Measurements from ENCODE around the gene GARIN3. TPM values are rescaled to one million over a fixed set of nuclear protein-coding genes. Genes with fewer than 3 reads are reported as not detected.

The GARIN3 gene
- total RNA-seq, 1 experiment from 2014 or later, result not detected

- Histone ChIP-seq H3K27ac (ENCODE audit: low read length) (no peak overlapping the region), H3K4me3 (ENCODE audit: low read depth in 2 of 2, low read length in 2 of 2) (no peak overlapping the region), H3K4me1 (ENCODE audit: control insufficient read depth, insufficient read depth, low read length) (no peaks in the 10 kb centered on the region), H3K9me3 (ENCODE audit: control insufficient read depth, insufficient read depth, low read depth, low read length) (no peaks in the 10 kb centered on the region), H3K36me3 (ENCODE audit: control insufficient read depth, insufficient read depth, low read length) (no peaks in the 10 kb centered on the region), H3K27me3 (ENCODE audit: control insufficient read depth, insufficient read depth, low read length) (no peaks in the 10 kb centered on the region)
- no TSS peak for BruUV-seq (replicated peaks)
- ChIA-PET CTCF (interaction anchor here (0.6 to 1.4 kb wide), 3 partner anchors 12 to 1887 kb away, joined by 3 to 7 read pairs (median 5); partner anchors contain the start of gene MED7), POLR2A (interaction anchor here (0.7 to 1.4 kb wide), 3 partner anchors 11 to 1303 kb away, joined by 3 to 7 read pairs (median 5); partner anchors contain the start of gene MED7)
- intact Hi-C loops (cut with micrococcal nuclease; ENCODE audit: unreplicated experiment), result loop anchor here (5.0 kb wide), 2 partner anchors 1184 to 1994 kb away; no protein-coding TSS in a partner anchor
- no peak for ATAC-seq
- in situ Hi-C loops (cut with HindIII; ENCODE audit: low pct_unique_long_range_greater_than_20kb, low sequenced_read_pairs), result no loop called here
- no peak for DNase-seq (ENCODE audit: low read depth, low spot score)
- TF ChIP-seq, protein P1, sequence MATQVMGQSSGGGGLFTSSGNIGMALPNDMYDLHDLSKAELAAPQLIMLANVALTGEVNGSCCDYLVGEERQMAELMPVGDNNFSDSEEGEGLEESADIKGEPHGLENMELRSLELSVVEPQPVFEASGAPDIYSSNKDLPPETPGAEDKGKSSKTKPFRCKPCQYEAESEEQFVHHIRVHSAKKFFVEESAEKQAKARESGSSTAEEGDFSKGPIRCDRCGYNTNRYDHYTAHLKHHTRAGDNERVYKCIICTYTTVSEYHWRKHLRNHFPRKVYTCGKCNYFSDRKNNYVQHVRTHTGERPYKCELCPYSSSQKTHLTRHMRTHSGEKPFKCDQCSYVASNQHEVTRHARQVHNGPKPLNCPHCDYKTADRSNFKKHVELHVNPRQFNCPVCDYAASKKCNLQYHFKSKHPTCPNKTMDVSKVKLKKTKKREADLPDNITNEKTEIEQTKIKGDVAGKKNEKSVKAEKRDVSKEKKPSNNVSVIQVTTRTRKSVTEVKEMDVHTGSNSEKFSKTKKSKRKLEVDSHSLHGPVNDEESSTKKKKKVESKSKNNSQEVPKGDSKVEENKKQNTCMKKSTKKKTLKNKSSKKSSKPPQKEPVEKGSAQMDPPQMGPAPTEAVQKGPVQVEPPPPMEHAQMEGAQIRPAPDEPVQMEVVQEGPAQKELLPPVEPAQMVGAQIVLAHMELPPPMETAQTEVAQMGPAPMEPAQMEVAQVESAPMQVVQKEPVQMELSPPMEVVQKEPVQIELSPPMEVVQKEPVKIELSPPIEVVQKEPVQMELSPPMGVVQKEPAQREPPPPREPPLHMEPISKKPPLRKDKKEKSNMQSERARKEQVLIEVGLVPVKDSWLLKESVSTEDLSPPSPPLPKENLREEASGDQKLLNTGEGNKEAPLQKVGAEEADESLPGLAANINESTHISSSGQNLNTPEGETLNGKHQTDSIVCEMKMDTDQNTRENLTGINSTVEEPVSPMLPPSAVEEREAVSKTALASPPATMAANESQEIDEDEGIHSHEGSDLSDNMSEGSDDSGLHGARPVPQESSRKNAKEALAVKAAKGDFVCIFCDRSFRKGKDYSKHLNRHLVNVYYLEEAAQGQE (IDR thresholded peaks at IDR 0.05; ENCODE audit: insufficient read depth in 1 of 2, low read depth in 2 of 2, low read length in 1 of 2), result no peak
- TF ChIP-seq, protein P2, sequence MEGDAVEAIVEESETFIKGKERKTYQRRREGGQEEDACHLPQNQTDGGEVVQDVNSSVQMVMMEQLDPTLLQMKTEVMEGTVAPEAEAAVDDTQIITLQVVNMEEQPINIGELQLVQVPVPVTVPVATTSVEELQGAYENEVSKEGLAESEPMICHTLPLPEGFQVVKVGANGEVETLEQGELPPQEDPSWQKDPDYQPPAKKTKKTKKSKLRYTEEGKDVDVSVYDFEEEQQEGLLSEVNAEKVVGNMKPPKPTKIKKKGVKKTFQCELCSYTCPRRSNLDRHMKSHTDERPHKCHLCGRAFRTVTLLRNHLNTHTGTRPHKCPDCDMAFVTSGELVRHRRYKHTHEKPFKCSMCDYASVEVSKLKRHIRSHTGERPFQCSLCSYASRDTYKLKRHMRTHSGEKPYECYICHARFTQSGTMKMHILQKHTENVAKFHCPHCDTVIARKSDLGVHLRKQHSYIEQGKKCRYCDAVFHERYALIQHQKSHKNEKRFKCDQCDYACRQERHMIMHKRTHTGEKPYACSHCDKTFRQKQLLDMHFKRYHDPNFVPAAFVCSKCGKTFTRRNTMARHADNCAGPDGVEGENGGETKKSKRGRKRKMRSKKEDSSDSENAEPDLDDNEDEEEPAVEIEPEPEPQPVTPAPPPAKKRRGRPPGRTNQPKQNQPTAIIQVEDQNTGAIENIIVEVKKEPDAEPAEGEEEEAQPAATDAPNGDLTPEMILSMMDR (IDR thresholded peaks at IDR 0.05), result no peak
- TF ChIP-seq SIN3A (IDR thresholded peaks at IDR 0.05; ENCODE audit: borderline replicate concordance, insufficient read depth, low read depth, low read length), result no peak
- TF ChIP-seq TCF7L2 (IDR thresholded peaks at IDR 0.05; ENCODE audit: low read depth, low read length), result no peak
- TF ChIP-seq POLR2AphosphoS5 (IDR thresholded peaks at IDR 0.05; ENCODE audit: low read depth, low read length), result no peak
Measured at GRCh38 chr5:157130925-157131324, 35.1 kb downstream of the GARIN3 start.

GRCh38 chr5:157121709-157122108 is 44.4 kb downstream of the GARIN3 start:
- ATAC-seq, result no peak
- DNase-seq (ENCODE audit: low read depth, low spot score), result no peak
- H3K27ac ChIP-seq (ENCODE audit: low read length), result no peak overlapping the region
- H3K4me3 ChIP-seq (ENCODE audit: low read depth in 2 of 2, low read length in 2 of 2), result no peak overlapping the region
- BruUV-seq (replicated peaks), result no TSS peak
- no peaks in the 10 kb centered on the region for H3K9me3 ChIP-seq (ENCODE audit: control insufficient read depth, insufficient read depth, low read depth, low read length)
- ChIA-PET CTCF (no interaction called here), POLR2A (no interaction called here)
- H3K27me3 ChIP-seq (ENCODE audit: control insufficient read depth, insufficient read depth, low read length), result no peaks in the 10 kb centered on the region
- in situ Hi-C loops (cut with HindIII; ENCODE audit: low pct_unique_long_range_greater_than_20kb, low sequenced_read_pairs) (no loop called here), intact Hi-C loops (cut with micrococcal nuclease; ENCODE audit: unreplicated experiment) (no loop called here)
- TF ChIP-seq POLR2AphosphoS5 (IDR thresholded peaks at IDR 0.05; ENCODE audit: low read depth, low read length) (no peak), TCF7L2 (IDR thresholded peaks at IDR 0.05; ENCODE audit: low read depth, low read length) (no peak), SIN3A (IDR thresholded peaks at IDR 0.05; ENCODE audit: borderline replicate concordance, insufficient read depth, low read depth, low read length) (no peak)
- TF ChIP-seq, protein P2 (IDR thresholded peaks at IDR 0.05), result no peak
- TF ChIP-seq, protein P1 (IDR thresholded peaks at IDR 0.05; ENCODE audit: insufficient read depth in 1 of 2, low read depth in 2 of 2, low read length in 1 of 2), result no peak
- H3K36me3 ChIP-seq (ENCODE audit: control insufficient read depth, insufficient read depth, low read length), result no peaks in the 10 kb centered on the region
- H3K4me1 ChIP-seq (ENCODE audit: control insufficient read depth, insufficient read depth, low read length), result no peaks in the 10 kb centered on the region
